GM12878 (cell line): ENCODE measurements around the gene NGF. TPM values are rescaled to one million over a fixed set of nuclear protein-coding genes. Genes with fewer than 3 reads are reported as not detected.

Experiments
- ATAC-seq: fragments of 200-7000 bp; cut with Tn5 transposase; 3 replicates; pipeline ENCODE4 v1.9.1; 2020; ENCODE audit warnings: mild to moderate bottlenecking, moderate library complexity
- BruUV-seq: library from RNA; stranded (reverse); fragments of 400-500 nt; replicated peaks from 2 replicates; lab custom pipeline; 2021; lab: Mats Ljungman, UMichigan
- CTCF ChIA-PET: fragments of 300-600 bp; sonication (Branson Sonifier 250); formaldehyde crosslinking; extraction: SDS; loops from one replicate; lab custom pipeline; 2021; ENCODE audit warnings: inconsistent platforms; lab: Yijun Ruan, JAX
- POLR2A ChIA-PET: fragments of 350-600 bp; formaldehyde crosslinking; extraction: SDS; loops from one replicate; lab custom pipeline; 2021; ENCODE audit warnings: inconsistent platforms; lab: Charles Lee
- RAD21 ChIA-PET: fragments of 300-600 bp; sonication (Branson Sonifier 250); formaldehyde crosslinking; loops from one replicate; lab custom pipeline; 2023; ENCODE audit warnings: antibody characterized with exemption; ENCODE audit not compliant: unreplicated experiment; lab: Charles Lee
- SMC1A ChIA-PET: fragments of 300-600 bp; sonication (Branson Sonifier 250); formaldehyde crosslinking; loops from one replicate; lab custom pipeline; 2023; ENCODE audit not compliant: unreplicated experiment, uncharacterized antibody; lab: Charles Lee
- DNase-seq: peaks from one replicate; pipeline ENCODE4 v3.0.0-alpha.2; 2011; ENCODE audit warnings: low read depth, low spot score
- FAIRE-seq: peaks from 3 replicates; lab custom pipeline; 2011; peaks lifted over from hg19 to GRCh38; lab: Jason Lieb, UNC
- H2AFZ ChIP-seq: 2 replicates; pipeline ENCODE4 v1.6.0; 2011; ENCODE audit warnings: low read depth, low read length, control low read depth; ENCODE audit not compliant: control insufficient read depth
- H3K27ac ChIP-seq: 2 replicates; pipeline ENCODE4 v1.5.1; 2011; ENCODE audit warnings: control low read depth; ENCODE audit not compliant: control insufficient read depth, insufficient read depth
- H3K27me3 ChIP-seq, 2 experiments: replicated peaks in 1 of 2; 2 replicates each; pipeline versions ENCODE4 v1.6.0 to v1.6.1; 2011; ENCODE audit warnings: low read length in 1 of 2; ENCODE audit not compliant: control insufficient read depth in 2 of 2, insufficient read depth in 2 of 2
- H3K36me3 ChIP-seq, 2 experiments: 2 replicates each; pipeline ENCODE4 v1.5.1; 2011; ENCODE audit warnings: low read length in 1 of 2; ENCODE audit not compliant: control insufficient read depth in 2 of 2, insufficient read depth in 2 of 2
- H3K4me1 ChIP-seq: 2 replicates; pipeline ENCODE4 v1.6.1; 2011; ENCODE audit warnings: mild to moderate bottlenecking, low read length, moderate library complexity, mixed read lengths; ENCODE audit not compliant: control insufficient read depth, insufficient read depth
- H3K4me2 ChIP-seq: 2 replicates; pipeline ENCODE4 v1.6.0; 2011; ENCODE audit warnings: control low read depth; ENCODE audit not compliant: control insufficient read depth, insufficient read depth
- H3K4me3 ChIP-seq: fragments of 200-600 bp; sonication (generic); 2 replicates; pipeline ENCODE4 v1.5.1; 2016
- H3K79me2 ChIP-seq: 2 replicates; pipeline ENCODE4 v1.6.0; 2011; ENCODE audit warnings: low read length; ENCODE audit not compliant: control insufficient read depth, insufficient read depth
- H3K9ac ChIP-seq: 2 replicates; pipeline ENCODE4 v1.8.0; 2011; ENCODE audit warnings: low read length, control low read depth, mixed read lengths; ENCODE audit not compliant: control insufficient read depth, insufficient read depth
- H3K9me3 ChIP-seq: replicated peaks from 3 replicates; pipeline ENCODE4 v1.5.1; 2011; ENCODE audit warnings: mild to moderate bottlenecking, low read length; ENCODE audit not compliant: control insufficient read depth, insufficient read depth
- H4K20me1 ChIP-seq: 2 replicates; pipeline ENCODE4 v1.6.0; 2011; ENCODE audit not compliant: control insufficient read depth, insufficient read depth
- ATF3 ChIP-seq: IDR thresholded peaks from 2 replicates; pipeline ENCODE4 v1.6.1; 2011; ENCODE audit warnings: low read depth, mild to moderate bottlenecking, low read length, moderate library complexity, borderline replicate concordance; ENCODE audit errors: extremely low read depth
- DPF2 ChIP-seq: fragments of 450-650 bp; IDR thresholded peaks from 2 replicates; pipeline ENCODE4 v1.6.1; 2017; ENCODE audit warnings: mild to moderate bottlenecking
- FOXM1 ChIP-seq: IDR thresholded peaks from 2 replicates; pipeline ENCODE4 v1.6.1; 2012; ENCODE audit warnings: low read depth, mild to moderate bottlenecking, inconsistent platforms, low read length, moderate library complexity
- IRF4 ChIP-seq: IDR thresholded peaks from 2 replicates; pipeline ENCODE4 v1.6.1; 2011; ENCODE audit warnings: low read depth, low read length
- PRDM15 ChIP-seq: fragments of 450-650 bp; formaldehyde crosslinking; IDR thresholded peaks from 2 replicates; pipeline ENCODE4 v1.4.0; 2020; ENCODE audit warnings: mild to moderate bottlenecking, moderate library complexity
- RAD51 ChIP-seq: fragments of 450-650 bp; IDR thresholded peaks from 2 replicates; pipeline ENCODE4 v1.6.1; 2016; ENCODE audit warnings: moderate library complexity, mild to moderate bottlenecking, inconsistent platforms
- SPI1 ChIP-seq: IDR thresholded peaks from 2 replicates; pipeline ENCODE4 v1.6.1; 2011; ENCODE audit warnings: low read depth, mild to moderate bottlenecking, low read length, moderate library complexity, borderline replicate concordance; ENCODE audit not compliant: insufficient read depth
- SREBF2 ChIP-seq: IDR thresholded peaks from 2 replicates; pipeline ENCODE4 v1.6.1; 2012; ENCODE audit warnings: mild to moderate bottlenecking, low read length
- ZZZ3 ChIP-seq: IDR thresholded peaks from 2 replicates; pipeline ENCODE4 v1.6.1; 2011; ENCODE audit warnings: low read depth; ENCODE audit not compliant: control insufficient read depth, insufficient read length
- WGBS: methylation state at CpG from one replicate; pipeline ENCODE4 v1.1.6; 2016; ENCODE audit warnings: low lambda C conversion rate; ENCODE audit not compliant: insufficient replicate concordance, insufficient coverage; ENCODE audit errors: missing lambda C conversion rate; 5-methylcytosine and 5-hydroxymethylcytosine counted together
- in situ Hi-C: fragments of 300-500 bp; cut with MboI; formaldehyde crosslinking; loops from 9 replicates; pipeline ENCODE4 v1.14.3; 2018; ENCODE audit warnings: mixed read lengths
- intact Hi-C: fragments of 100-400 bp; cut with micrococcal nuclease; formaldehyde crosslinking; loops from one replicate; pipeline ENCODE4 v1.14.2; 2022; ENCODE audit not compliant: unreplicated experiment
- polyA plus RNA-seq, 11 experiments: library from polyadenylated mRNA; depleted of rRNA in 4 of 11; unstranded in 6 of 11; stranded (reverse) in 5 of 11; fragments of >200 nt; fragmentation: Nextera tagmentation in 4 of 11; fragmentation: Illumina TruSeq in 1 of 11; extraction: Ambion mirVana in 4 of 11; extraction: Trizol in 1 of 11; gene quantifications; 1 replicate in 1 of 11; 2 replicates in 10 of 11; pipeline versions ENCODE4 v1.2.1 to v1.2.3, GENCODE V29; 2011 to 2016; ENCODE audit warnings: inconsistent platforms in 2 of 11, missing spikeins in 2 of 11, low read depth in 1 of 11
- total RNA-seq, 4 experiments: library from RNA; depleted of rRNA in 3 of 4; stranded (reverse); fragments of >200 nt in 3 of 4; fragmentation: Illumina TruSeq in 1 of 4; extraction: Trizol in 1 of 4; gene quantifications; 2 replicates each; pipeline versions ENCODE4 v1.2.1 to v1.2.3, GENCODE V29; 2013 to 2021
- TF ChIP-seq, protein P1 (sequence below): fragments of 450-650 bp; IDR thresholded peaks from 2 replicates; pipeline ENCODE4 v1.6.1; 2016; ENCODE audit warnings: mild to moderate bottlenecking, moderate library complexity, borderline replicate concordance
- TF ChIP-seq, protein P2 (sequence below): IDR thresholded peaks from 2 replicates; pipeline ENCODE4 v1.6.1; 2012; ENCODE audit warnings: low read length, inconsistent platforms
- TF ChIP-seq, protein P3 (sequence below): IDR thresholded peaks from 2 replicates; pipeline ENCODE4 v1.6.1; 2011; ENCODE audit warnings: borderline replicate concordance, low read depth, mild to moderate bottlenecking, moderate library complexity, low read length; ENCODE audit not compliant: insufficient read depth, poor library complexity, severe bottlenecking

NGF gene
- total and polyA plus RNA-seq, 10 of the 15 experiments (the other 5 are each of a cell fraction or from before 2014, with no cell fraction given) = not detected

GRCh38 chr1:115330480-115331013 is 7.5 kb downstream of the NGF start:
- intact Hi-C loops = no loop called here
- ChIA-PET SMC1A (no interaction called here), CTCF (no interaction called here), POLR2A (no interaction called here)
- Histone ChIP-seq H3K9me3 (no peaks in the 10 kb centered on the region), H3K36me3 (no peaks in the 10 kb centered on the region), H3K27me3 (peaks cover 0 to 2% of the 10 kb centered on the region in 2 experiments; a peak in 1 of 4 replicates), H3K4me3 (no peak overlapping the region), H3K27ac (no peak overlapping the region), H3K9ac (no peak overlapping the region), H4K20me1 (no peaks in the 10 kb centered on the region)
- ATAC-seq (no peak), DNase-seq (no peak)
- WGBS = 37% methylated on average over 7 of the region's 7 CpGs
- no TSS peak for BruUV-seq
- TF ChIP-seq, protein P1, sequence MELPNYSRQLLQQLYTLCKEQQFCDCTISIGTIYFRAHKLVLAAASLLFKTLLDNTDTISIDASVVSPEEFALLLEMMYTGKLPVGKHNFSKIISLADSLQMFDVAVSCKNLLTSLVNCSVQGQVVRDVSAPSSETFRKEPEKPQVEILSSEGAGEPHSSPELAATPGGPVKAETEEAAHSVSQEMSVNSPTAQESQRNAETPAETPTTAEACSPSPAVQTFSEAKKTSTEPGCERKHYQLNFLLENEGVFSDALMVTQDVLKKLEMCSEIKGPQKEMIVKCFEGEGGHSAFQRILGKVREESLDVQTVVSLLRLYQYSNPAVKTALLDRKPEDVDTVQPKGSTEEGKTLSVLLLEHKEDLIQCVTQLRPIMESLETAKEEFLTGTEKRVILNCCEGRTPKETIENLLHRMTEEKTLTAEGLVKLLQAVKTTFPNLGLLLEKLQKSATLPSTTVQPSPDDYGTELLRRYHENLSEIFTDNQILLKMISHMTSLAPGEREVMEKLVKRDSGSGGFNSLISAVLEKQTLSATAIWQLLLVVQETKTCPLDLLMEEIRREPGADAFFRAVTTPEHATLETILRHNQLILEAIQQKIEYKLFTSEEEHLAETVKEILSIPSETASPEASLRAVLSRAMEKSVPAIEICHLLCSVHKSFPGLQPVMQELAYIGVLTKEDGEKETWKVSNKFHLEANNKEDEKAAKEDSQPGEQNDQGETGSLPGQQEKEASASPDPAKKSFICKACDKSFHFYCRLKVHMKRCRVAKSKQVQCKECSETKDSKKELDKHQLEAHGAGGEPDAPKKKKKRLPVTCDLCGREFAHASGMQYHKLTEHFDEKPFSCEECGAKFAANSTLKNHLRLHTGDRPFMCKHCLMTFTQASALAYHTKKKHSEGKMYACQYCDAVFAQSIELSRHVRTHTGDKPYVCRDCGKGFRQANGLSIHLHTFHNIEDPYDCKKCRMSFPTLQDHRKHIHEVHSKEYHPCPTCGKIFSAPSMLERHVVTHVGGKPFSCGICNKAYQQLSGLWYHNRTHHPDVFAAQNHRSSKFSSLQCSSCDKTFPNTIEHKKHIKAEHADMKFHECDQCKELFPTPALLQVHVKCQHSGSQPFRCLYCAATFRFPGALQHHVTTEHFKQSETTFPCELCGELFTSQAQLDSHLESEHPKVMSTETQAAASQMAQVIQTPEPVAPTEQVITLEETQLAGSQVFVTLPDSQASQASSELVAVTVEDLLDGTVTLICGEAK = no peak
- no peak for TF ChIP-seq DPF2
- TF ChIP-seq IRF4 = no peak
- TF ChIP-seq, protein P2, sequence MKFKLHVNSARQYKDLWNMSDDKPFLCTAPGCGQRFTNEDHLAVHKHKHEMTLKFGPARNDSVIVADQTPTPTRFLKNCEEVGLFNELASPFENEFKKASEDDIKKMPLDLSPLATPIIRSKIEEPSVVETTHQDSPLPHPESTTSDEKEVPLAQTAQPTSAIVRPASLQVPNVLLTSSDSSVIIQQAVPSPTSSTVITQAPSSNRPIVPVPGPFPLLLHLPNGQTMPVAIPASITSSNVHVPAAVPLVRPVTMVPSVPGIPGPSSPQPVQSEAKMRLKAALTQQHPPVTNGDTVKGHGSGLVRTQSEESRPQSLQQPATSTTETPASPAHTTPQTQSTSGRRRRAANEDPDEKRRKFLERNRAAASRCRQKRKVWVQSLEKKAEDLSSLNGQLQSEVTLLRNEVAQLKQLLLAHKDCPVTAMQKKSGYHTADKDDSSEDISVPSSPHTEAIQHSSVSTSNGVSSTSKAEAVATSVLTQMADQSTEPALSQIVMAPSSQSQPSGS = no peak
- no peak for TF ChIP-seq SREBF2
- no peak for TF ChIP-seq RAD51
- TF ChIP-seq ZZZ3 = no peak
- TF ChIP-seq, protein P3, sequence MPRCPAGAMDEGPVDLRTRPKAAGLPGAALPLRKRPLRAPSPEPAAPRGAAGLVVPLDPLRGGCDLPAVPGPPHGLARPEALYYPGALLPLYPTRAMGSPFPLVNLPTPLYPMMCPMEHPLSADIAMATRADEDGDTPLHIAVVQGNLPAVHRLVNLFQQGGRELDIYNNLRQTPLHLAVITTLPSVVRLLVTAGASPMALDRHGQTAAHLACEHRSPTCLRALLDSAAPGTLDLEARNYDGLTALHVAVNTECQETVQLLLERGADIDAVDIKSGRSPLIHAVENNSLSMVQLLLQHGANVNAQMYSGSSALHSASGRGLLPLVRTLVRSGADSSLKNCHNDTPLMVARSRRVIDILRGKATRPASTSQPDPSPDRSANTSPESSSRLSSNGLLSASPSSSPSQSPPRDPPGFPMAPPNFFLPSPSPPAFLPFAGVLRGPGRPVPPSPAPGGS = no peak
- no peak for TF ChIP-seq ATF3
- TF ChIP-seq SPI1 = no peak
- TF ChIP-seq FOXM1 = no peak
- TF ChIP-seq PRDM15 (CRISPR knock-in tag) = no peak
- TF ChIP-seq, all 136 proteins: peak for 0
- no peaks in the 10 kb centered on the region for H3K4me1 ChIP-seq
- no peak overlapping the region for H3K4me2 ChIP-seq
- FAIRE-seq = no peak
- H2AFZ ChIP-seq = no peak overlapping the region
- in situ Hi-C loops = no loop called here
- no peaks in the 10 kb centered on the region for H3K79me2 ChIP-seq
- RAD21 ChIA-PET = no interaction called here
